Measurements from ENCODE around the gene DYNLRB2. TPM values are rescaled to one million over a fixed set of nuclear protein-coding genes. Genes with fewer than 3 reads are reported as not detected.

DYNLRB2 gene
- polyA plus RNA-seq, 1 donor from 2014 or later = not detected

DNA sequence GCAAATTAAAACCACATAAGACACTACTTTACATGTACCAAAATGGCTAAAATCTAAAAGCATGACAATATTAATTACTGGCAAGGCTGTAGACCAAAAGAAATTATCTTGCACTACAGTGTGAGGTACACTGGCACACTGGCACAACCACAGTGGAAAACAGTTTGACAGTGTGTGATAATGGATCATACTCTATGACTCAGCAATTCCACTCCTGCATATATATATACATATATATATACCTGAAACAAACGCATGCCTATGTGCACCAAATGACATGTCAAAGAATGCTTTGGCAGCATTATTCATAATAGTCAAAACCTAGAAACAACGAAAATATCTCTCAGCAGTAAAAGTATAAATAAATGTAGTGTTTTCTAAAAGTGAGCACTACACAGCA is 4.6 kb upstream of the DYNLRB2 start:
- no peak overlapping the region for H3K27ac ChIP-seq (ENCODE audit: low read length)
- no peak overlapping the region for H3K4me2 ChIP-seq (ENCODE audit: low read length)
- no peaks in the 10 kb centered on the region for H4K20me1 ChIP-seq (ENCODE audit: insufficient read depth)
- no peak overlapping the region for H3K9ac ChIP-seq (ENCODE audit: low read length)
- no peaks in the 10 kb centered on the region for H3K79me2 ChIP-seq (replicated peaks; ENCODE audit: insufficient read depth, low read length)
- no peaks in the 10 kb centered on the region for H3K36me3 ChIP-seq (ENCODE audit: insufficient read depth, low read length)
- H2AFZ ChIP-seq (ENCODE audit: low read depth, low read length) = no peak overlapping the region
- H3K9me2 ChIP-seq (ENCODE audit: insufficient read depth, low read length) = no peaks in the 10 kb centered on the region
- H3F3A ChIP-seq (ENCODE audit: insufficient read depth, low read length, poor library complexity, severe bottlenecking) = no peaks in the 10 kb centered on the region
- no peak overlapping the region for H3K4me3 ChIP-seq (ENCODE audit: low read length)
- H3K9me3 ChIP-seq (ENCODE audit: low read length) = no peaks in the 10 kb centered on the region
- TF ChIP-seq EP300 (conservative IDR thresholded peaks at IDR 0.05; ENCODE audit: poor library complexity, severe bottlenecking) = no peak
- H3K27me3 ChIP-seq (ENCODE audit: insufficient read depth, low read depth, low read length) = peaks cover 5% of the 10 kb centered on the region

DNA sequence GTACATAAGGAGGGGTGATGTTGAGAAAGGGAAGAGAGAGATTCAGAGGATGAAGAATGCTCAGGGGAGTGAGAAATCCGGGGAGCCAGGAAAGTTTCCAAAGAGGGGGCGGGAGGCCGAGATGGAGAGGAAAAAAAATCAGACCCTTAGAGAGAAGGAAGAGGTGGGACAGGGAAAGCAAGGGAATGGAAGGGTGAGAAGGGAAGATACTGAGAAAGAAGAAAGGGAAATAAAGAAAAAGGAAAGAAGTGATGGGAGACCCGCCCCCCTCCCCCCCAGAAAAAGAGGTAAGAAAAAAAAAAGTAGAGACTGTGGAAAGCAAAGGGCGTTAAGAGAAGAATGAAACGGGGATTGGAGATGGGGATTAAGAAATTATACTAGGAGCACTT is 507 bp downstream of the DYNLRB2 start:
- Histone ChIP-seq H3K27ac (ENCODE audit: low read length) (peak overlapping the region; percentile 13), H2AFZ (ENCODE audit: low read depth, low read length) (peak overlapping the region; percentile 92), H3K36me3 (ENCODE audit: insufficient read depth, low read length) (no peaks in the 10 kb centered on the region), H4K20me1 (ENCODE audit: insufficient read depth) (no peaks in the 10 kb centered on the region), H3K27me3 (ENCODE audit: insufficient read depth, low read depth, low read length) (peaks cover 5% of the 10 kb centered on the region), H3K9me3 (ENCODE audit: low read length) (no peaks in the 10 kb centered on the region), H3K79me2 (replicated peaks; ENCODE audit: insufficient read depth, low read length) (no peaks in the 10 kb centered on the region), H3K4me2 (ENCODE audit: low read length) (peak overlapping the region; percentile 77), H3K9ac (ENCODE audit: low read length) (peak overlapping the region; percentile 66), H3F3A (ENCODE audit: insufficient read depth, low read length, poor library complexity, severe bottlenecking) (no peaks in the 10 kb centered on the region), H3K4me3 (ENCODE audit: low read length) (peak overlapping the region; percentile 79), H3K9me2 (ENCODE audit: insufficient read depth, low read length) (no peaks in the 10 kb centered on the region)
- TF ChIP-seq EP300 (conservative IDR thresholded peaks at IDR 0.05; ENCODE audit: poor library complexity, severe bottlenecking) = no peak
- no peak for TF ChIP-seq SMC3 (conservative IDR thresholded peaks at IDR 0.05; ENCODE audit: poor library complexity)
- no peak for TF ChIP-seq CTCF (IDR thresholded peaks at IDR 0.05; ENCODE audit: poor library complexity, severe bottlenecking)
- TF ChIP-seq RAD21 (conservative IDR thresholded peaks at IDR 0.05) = no peak
- TF ChIP-seq, protein P1, sequence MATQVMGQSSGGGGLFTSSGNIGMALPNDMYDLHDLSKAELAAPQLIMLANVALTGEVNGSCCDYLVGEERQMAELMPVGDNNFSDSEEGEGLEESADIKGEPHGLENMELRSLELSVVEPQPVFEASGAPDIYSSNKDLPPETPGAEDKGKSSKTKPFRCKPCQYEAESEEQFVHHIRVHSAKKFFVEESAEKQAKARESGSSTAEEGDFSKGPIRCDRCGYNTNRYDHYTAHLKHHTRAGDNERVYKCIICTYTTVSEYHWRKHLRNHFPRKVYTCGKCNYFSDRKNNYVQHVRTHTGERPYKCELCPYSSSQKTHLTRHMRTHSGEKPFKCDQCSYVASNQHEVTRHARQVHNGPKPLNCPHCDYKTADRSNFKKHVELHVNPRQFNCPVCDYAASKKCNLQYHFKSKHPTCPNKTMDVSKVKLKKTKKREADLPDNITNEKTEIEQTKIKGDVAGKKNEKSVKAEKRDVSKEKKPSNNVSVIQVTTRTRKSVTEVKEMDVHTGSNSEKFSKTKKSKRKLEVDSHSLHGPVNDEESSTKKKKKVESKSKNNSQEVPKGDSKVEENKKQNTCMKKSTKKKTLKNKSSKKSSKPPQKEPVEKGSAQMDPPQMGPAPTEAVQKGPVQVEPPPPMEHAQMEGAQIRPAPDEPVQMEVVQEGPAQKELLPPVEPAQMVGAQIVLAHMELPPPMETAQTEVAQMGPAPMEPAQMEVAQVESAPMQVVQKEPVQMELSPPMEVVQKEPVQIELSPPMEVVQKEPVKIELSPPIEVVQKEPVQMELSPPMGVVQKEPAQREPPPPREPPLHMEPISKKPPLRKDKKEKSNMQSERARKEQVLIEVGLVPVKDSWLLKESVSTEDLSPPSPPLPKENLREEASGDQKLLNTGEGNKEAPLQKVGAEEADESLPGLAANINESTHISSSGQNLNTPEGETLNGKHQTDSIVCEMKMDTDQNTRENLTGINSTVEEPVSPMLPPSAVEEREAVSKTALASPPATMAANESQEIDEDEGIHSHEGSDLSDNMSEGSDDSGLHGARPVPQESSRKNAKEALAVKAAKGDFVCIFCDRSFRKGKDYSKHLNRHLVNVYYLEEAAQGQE (IDR thresholded peaks at IDR 0.05; ENCODE audit: borderline replicate concordance) = no peak
- TF ChIP-seq POLR2AphosphoS5 (IDR thresholded peaks at IDR 0.05) = no peak
- TF ChIP-seq EZH2 (IDR thresholded peaks at IDR 0.05; ENCODE audit: borderline replicate concordance, insufficient read depth, low read length, poor library complexity, severe bottlenecking) = no peak
- TF ChIP-seq MXI1 (conservative IDR thresholded peaks at IDR 0.05; ENCODE audit: poor library complexity, severe bottlenecking) = no peak
- TF ChIP-seq TAF1 (IDR thresholded peaks at IDR 0.05; ENCODE audit: low read depth) = no peak

DNA sequence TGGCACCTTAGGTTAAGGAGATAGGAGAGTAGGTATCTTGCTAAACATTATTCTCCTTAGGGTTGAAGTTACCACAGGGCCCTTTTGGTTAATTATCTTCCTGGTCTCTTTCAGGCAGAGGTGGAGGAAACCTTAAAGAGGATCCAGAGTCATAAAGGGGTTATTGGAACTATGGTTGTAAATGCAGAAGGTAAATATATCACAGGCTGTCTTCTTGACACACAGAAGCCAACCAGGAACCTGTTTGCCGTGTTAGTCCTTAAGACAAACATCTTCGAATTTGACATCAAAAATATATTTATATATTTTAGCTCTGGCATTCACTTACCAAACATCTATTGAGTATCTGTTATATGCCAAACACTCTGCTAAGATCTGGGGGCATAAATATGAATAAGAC is 2.4 kb downstream of the DYNLRB2 start:
- Histone ChIP-seq H4K20me1 (ENCODE audit: insufficient read depth) (no peaks in the 10 kb centered on the region), H3K36me3 (ENCODE audit: insufficient read depth, low read length) (no peaks in the 10 kb centered on the region), H3K4me2 (ENCODE audit: low read length) (no peak overlapping the region), H3K79me2 (replicated peaks; ENCODE audit: insufficient read depth, low read length) (no peaks in the 10 kb centered on the region), H3K27ac (ENCODE audit: low read length) (no peak overlapping the region), H3K9ac (ENCODE audit: low read length) (no peak overlapping the region), H3K9me2 (ENCODE audit: insufficient read depth, low read length) (no peaks in the 10 kb centered on the region), H3K27me3 (ENCODE audit: insufficient read depth, low read depth, low read length) (no peaks in the 10 kb centered on the region), H2AFZ (ENCODE audit: low read depth, low read length) (no peak overlapping the region), H3F3A (ENCODE audit: insufficient read depth, low read length, poor library complexity, severe bottlenecking) (no peaks in the 10 kb centered on the region), H3K4me3 (ENCODE audit: low read length) (no peak overlapping the region), H3K9me3 (ENCODE audit: low read length) (no peaks in the 10 kb centered on the region)
- TF ChIP-seq EP300 (conservative IDR thresholded peaks at IDR 0.05; ENCODE audit: poor library complexity, severe bottlenecking) (no peak), MXI1 (conservative IDR thresholded peaks at IDR 0.05; ENCODE audit: poor library complexity, severe bottlenecking) (no peak), POLR2AphosphoS5 (IDR thresholded peaks at IDR 0.05) (no peak), CTCF (IDR thresholded peaks at IDR 0.05; ENCODE audit: poor library complexity, severe bottlenecking) (no peak), EZH2 (IDR thresholded peaks at IDR 0.05; ENCODE audit: borderline replicate concordance, insufficient read depth, low read length, poor library complexity, severe bottlenecking) (no peak), RAD21 (conservative IDR thresholded peaks at IDR 0.05) (no peak), TAF1 (IDR thresholded peaks at IDR 0.05; ENCODE audit: low read depth) (no peak), SMC3 (conservative IDR thresholded peaks at IDR 0.05; ENCODE audit: poor library complexity) (no peak)
- TF ChIP-seq, protein P1 (IDR thresholded peaks at IDR 0.05; ENCODE audit: borderline replicate concordance) = no peak

Measured in neural cell (in vitro differentiated cells).